CD4-positive, alpha-beta T cell treated with Interleukin-10 for 1 hour (primary cell): Measurements from ENCODE around the gene TTC9.

ENCODE experiments used
- DNase-seq: peaks from one replicate; pipeline ENCODE4 v3.0.0-alpha.2; 2020

The TTC9 gene

DNA sequence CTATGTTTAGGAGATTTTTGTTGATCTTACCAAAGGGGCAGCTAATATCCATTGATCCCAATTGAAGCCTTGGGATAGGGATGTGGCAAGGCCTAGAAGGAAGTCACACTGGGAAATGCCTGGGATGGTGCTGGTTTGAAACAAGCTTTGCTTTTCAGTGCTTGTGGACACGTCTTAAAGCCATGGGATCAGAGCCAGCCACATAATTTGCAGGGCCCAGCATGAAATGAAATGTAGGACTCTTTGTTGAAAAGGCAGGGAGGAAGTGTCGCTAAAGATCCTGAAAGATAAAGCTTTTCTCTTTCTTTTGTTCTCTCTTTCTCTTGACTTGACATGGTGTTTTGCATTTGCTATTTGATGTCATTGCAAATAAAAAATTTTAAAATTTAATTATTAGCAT lies 5.0 kb downstream of the TTC9 start:
- no peak for DNase-seq

DNA sequence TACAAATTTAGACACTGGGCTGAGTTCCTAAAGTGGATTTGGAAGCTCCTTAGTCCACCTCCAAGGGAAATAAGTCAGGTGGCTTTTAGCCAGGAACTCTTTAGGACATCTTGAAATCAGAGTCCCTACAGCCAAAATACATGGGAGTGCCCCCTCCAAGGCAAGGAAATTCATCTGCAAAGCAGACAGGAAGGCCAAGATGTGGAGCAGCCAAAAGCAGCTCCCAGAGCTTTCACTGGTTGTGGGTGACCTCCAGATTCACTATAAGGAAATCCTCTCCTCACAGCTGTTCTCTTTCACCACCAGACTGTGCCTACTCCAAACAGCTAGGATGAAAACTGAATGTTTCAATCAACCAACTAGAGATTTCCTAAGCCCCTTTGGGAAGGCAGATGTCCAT lies 6.6 kb downstream of the TTC9 start:
- no peak for DNase-seq

DNA sequence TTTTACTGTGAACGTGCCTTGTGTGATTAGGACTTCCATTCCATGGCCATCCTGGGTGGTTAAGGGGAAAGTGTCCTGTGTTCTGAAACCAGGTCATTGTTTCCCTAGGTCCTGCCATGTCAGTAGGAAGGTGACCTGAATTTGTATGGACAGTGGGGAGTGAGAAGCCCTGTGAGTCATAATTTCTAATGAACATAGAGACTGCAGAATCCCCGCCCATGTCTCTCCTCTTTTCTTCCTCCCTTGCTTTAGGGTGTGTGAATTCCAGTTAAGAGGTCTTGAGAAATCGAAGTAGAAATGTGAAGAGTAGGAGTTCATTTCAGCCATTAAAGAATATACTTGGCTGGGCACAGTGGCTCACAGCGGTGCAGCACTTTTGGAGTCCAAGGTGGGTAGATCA lies 8.1 kb downstream of the TTC9 start:
- no peak for DNase-seq

DNA sequence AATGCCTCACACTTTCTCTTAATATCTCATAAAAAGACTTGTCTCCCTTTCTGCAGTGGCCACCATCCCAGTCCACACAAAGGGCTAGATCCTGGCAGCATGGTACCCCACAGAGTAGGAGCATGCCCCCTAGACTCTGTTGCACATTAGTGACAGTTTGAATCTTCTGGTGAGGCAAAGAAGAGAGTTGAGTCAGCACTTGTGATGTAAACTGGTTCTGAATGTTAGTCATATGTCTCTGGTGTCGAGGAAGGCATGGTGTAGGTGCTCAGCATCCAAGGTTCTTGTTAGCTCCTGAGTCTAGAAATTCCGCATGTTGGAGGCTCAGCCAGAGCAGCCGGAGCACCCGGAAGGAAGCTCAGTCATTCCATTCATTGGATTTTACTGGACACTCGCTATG lies 9.8 kb downstream of the TTC9 start:
- no peak for DNase-seq

DNA sequence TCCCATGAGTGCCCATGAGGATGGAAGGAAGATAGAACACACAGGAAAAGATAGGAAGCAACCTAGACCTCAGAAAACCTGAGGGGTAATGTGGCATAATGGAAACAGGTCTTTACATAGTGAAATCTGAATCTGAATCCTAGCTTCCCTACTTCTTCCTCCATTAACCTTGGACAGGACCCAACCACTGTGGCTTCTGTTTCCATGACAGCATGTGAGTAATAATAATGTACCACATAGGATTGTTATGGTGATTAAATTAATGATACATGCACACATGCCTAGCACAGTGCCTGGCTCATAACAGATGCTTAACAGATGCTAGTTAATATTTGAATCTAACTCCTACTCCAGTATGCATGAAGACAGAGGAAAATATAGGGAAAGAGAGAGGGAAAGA lies 11.2 kb downstream of the TTC9 start:
- DNase-seq, result no peak

DNA sequence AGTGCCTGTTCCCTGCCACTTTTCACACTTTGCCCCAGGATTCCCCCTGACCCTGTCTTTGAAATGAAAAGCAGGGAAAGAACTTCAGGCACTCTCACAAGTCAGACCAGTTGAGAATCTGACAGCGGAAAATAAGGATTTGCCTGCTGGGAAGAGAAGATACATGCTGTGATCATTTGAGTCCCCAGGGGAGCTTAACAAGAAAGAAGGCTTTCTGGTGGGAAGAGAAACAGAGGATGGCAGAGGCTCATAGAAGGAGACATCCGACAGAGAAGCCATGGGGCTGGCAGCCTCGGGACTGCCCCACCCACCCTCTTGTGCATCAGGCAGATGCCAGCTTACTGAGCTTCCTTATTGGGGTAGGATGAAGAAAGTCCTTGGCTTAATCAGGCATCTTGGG lies 11.9 kb downstream of the TTC9 start:
- no peak for DNase-seq

DNA sequence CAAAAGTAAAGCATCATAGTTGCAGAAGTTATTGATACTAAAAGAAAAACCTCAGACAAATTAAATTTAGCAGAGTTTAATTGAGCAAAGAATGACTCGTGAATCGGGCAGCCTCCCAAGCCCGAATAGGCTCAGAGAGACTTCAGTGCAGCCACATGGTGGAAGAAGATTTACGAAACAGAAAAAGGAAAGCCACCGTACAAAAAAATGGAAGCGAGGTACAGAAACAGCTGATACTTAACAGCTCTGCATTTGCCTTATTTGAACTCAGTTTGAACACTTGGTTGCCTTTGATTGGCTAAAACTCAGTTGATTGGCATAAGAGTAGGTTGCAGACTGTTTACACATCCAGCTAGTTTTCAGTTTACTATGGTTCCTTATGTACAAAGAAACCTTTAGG lies 12.9 kb downstream of the TTC9 start:
- DNase-seq, result peak; percentile 49

DNA sequence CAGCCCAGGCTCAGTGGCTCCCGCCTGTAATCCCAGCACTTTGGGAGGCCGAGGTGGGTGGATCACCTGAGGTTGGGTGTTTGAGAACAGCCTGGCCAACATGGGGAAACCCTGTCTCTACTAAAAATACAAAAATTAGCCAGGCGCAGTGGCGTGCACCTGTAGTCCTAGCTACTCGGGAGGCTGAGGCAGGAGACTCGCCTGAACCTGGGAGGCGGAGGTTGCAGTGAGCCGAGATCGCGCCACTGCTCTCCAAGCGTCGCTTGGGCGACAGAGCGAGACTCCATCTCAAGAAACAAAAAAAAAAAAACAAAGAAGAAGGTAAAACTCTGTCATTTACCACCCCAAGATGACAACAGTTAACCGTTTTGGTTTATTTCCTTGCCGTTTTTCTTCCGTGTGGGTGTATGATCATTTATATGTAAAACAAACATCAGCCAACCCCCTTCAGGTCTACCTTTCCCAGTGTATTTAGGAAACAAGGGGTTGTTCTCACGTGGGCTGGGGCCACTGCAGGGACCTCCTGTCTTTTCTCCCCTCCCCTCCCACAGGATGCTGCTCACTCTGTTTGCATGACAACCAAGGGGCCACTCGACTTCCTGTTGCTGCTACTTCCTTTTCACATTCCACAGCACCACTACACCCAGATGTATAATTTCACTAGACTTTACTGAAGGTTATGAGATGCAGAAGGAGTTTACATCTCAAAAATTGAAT lies 13.6 kb downstream of the TTC9 start:
- DNase-seq, result peak; percentile 85

DNA sequence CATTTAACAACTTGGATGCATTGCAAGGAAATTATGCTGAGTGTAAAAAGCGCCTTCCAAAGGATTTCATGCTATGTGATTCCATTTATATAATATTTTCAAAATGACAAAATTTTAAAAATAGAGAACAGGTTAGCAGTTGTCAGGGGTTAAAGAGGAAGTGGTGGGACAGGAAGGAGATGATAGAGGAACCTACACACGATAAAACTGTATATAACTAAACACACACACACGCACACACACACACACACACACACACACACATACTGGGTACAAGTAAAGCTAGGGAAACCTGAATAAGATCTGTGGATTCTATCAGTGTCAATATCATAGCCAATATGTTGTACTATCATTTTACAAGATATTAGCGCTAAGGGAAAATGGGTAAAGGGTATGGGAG lies 17.2 kb downstream of the TTC9 start:
- peak; percentile 53 for DNase-seq

DNA sequence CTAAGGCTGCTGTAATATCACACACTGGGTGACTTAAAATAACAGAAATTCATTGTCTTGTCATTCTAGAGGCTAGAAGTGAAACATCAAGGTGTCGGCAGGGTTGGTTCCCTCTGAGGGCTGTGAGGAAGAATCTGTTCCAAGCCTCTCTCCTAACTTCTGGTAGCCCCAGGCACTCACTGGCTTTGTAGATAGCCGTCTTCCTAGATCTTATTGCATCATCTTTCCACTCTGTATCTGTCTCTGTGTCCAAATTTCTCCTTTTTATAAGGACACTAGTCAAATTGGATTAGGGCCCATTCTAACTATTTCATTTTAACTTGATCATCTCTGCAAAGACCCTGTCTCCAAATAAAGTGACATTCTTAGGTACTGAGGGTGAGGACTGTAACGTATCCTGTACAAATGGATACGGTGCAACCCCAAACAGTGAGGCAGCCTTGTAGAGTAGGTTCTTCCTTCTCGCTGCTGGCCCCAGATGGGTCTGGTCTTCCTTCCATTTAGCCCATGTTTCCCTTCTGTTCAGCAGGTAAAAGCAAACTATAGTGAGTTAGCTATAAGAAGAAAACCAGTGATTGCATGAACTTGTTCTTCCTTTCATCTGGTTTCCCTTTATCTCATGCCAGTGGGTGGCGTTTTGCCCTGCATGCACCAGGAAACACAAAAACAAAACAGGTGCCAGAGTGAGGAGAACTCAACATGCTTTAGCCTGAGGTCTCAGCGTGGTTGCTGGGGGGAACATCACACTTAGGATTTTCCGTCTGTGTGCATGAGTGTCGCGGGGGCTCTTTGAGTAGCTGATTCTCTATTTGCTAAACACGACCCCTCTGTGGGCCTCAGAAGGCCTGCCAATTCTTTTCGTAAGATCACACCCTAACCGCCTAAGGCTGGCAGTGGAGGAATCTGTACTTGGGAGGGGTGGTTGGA lies 19.5 kb downstream of the TTC9 start:
- peak; percentile 71 for DNase-seq

DNA sequence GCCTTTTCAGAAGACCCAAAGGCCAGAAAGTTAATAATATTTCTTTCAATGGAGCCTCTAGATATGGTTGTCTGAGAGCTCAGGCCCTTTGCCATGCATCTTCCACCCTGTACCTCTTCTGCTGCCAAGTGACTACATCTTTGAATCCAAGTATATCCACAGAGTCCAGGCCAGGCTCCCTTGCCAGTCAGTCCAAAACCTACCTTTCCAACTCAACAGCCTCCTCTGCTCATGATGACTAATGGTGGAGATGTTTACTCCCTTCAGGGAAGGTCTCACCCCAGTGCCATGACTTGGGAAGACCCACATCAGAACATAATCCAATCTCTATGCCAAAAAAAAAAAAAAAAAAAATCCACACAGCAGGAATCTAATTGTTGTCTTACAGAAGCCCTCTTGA lies 20.4 kb downstream of the TTC9 start:
- no peak for DNase-seq

DNA sequence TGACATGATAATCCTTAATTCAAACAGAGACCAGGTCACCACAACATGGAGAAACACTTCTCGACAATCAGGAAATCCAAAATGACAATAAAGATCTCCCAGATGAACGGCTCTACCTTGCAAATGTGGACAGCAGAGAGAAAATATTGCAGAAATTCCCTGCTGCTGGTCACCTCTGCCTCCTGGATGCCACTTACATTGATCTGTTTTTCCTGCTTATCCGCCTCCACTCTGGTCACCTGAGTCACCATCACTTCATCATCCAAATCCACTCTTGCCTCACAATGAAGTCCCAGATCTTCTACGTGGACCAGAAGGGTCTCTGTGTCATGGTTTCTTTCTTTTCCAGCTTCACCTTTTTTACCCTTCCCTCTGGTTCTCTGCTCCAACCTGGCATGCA lies 21.1 kb downstream of the TTC9 start:
- DNase-seq, result no peak

DNA sequence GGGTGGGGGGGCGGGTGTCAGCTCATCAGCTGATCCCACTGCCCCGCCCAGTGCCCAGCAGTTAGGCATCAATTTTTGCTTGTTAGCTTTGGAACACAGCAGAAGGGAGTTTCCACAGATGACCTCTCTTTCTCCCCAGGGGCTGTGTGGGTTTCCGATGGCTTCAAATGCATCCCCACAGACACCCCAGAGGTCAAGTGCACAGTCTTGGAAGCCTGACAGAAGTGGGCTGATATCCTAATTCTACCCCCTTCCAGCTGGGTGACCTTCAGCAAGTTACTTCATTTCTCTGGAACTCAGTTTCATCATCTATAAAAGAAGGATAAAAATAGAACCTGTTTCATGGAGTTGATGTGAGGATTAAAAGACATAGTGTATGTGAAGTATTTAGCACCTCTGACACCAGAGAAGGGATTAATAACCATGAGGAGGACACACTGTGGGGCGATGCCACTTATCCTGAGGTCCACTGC lies 22.0 kb downstream of the TTC9 start:
- DNase-seq, result no peak

DNA sequence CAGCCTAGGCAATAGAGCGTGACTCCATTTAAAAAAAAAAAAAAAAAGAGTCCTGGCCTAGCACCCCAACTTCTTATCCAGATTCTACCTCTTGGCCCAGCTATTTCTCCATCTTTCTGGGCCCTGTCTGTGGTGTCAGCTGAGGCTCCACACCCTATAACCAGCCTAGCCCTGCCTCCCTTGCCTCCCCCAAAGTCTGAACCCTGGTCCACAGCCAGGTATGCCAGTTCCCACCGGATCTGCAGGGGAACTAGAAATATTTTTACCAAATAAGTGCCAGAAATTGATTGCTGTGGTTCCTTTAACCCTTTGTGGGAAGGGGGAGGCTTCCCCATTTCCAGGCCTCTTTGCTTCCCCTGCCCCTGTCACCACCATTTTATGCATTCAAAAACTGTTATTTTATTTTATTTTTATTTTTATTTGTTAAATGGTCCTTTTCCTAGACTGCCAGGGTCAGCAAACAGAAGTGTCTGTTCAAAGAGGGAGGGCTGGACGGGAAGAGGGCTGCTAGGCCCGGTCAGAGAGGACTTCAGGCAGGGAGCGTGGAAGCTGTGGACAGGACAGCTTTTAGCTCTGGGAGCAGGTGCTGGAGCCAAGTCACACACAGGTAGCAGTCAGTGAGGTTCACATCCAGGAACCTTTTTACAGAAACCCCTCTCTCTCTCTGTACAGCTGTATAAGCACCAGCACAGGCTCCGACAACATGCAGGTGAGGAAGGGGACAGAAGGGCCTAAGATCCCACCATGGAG lies 23.2 kb downstream of the TTC9 start:
- no peak for DNase-seq

DNA sequence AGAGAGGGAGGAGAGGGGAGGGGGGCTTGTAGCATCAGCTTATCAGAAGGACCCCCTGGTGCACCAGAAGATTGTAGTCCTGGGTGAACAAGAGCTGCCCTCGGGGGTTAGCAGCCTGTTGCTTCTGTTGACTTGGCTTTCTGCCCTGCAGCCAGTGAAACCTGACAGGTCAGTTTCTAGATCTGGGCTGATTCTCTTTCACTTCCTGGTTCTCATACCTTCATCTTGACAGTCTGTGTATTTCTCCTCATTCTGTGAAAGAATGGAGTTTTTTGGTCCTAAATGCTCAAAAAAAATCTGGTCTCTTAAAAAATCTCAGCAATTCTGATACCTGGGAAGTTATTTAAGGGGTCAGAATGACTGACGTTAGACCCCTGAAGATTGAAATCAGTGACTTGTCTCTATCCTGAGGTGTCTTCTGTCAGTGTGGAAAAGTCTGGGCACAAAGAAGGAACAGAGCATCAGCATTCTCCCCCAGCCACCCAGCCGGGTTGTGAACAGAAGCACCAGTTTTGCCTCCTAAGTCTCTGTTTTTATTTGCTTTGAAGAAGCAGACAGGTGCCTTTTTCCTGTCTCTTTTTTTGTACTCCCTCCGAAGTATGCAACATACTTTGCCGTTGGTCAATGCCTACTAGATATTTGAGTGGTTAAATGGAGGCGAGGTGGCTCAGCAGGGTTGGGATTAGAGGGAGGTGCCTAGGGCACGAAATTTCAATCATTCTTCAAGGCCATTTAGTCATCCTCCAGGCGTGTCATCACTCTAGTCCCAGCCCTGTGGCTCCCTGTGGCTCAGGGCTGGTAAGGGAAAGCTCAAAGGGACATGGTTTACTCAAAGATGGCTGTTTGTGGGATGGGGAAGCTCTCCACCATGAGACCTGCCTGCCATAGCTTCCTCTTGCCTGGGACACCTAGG lies 24.0 kb downstream of the TTC9 start:
- no peak for DNase-seq

DNA sequence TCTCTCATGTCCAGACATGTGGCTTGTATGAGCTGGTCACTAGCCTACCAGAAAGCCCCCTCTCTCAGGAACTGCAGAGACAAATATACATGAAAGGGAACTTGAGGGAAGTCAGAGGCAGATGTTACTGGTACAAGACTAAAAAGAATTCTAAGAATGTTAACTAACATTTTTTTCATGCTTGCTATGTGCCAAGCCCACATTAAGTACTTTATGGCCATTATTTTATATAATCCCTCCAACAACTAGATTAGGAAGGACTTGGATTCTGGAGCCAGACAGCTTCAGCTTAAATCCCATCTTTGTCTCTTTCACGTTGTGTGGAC lies 24.6 kb downstream of the TTC9 start:
- DNase-seq, result no peak

DNA sequence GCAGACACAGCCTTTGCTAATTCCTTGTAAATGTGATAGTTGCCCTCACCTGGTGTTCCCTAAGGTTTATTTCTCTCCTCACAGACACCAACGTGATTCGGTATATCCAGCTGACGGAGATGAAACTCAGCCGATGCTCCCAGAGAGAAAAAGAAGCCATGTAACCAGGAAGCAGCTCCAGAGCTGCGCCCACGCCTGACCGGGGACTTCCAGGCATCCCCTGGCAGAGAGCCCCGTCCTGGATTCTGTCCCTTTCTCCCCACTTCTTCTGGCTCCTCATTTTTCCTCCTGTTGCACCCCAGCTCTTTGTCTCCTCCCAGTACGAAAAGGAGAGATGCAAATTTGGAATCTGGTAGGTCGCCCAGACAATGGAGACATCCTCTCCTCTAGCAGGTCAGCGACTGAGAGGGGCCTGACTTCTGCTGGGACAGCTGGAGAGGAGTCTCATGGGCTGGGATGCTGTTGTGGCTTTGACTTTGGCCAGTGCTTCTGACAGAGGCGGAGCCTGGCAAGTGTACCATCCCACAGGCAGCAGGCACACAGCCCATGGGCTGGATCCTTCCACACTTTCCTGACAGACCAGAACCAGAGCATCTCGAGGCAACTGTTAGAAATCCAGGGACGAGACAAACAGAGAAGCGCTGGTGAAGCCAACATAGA lies 29.4 kb downstream of the TTC9 start:
- DNase-seq, result no peak

DNA sequence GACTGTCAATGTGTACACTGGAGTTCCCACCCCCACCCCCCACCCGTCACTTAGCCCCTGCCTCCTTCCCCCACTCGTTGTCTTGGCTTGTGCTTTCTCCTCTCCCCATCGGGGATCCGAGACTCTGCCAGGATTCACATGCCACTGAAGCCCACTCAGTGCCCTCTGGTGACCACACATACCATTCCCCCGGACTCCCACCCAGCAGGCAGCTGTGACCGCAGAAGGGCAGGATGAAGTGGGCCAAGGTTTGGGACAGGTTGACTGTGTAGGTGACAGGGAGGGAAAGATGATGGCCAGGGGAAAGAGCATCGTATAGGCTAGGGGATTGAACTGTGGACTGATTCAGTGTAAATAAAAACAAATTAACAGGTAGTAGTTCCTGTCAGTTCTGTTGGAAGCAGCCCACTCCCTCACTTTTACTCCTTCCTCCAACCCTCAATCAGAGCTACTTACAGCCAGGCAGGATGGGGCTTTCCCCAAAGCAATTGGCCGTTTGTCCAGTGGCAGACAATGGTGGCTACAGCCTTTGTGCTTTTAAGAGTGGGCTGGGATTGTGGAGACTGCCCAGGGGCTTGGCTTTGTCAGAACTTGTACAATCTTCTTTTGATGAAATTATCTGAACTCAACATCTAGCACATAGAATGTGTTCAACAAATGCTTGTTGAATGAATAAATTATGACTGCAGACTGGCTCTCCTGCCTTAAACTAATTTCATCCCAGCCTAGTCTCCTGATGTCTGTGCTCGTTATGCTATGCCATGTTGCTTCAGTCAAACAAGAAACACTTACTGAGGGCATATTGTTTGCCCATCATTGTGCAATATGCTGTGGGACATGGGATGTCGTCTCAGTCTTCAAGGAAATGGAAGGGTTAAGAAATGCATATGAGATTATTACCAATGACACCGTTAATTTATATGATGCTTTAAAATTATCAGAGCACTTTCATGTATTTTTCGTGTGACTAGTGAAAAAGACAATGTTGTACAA lies 30.2 kb downstream of the TTC9 start:
- DNase-seq, result no peak

DNA sequence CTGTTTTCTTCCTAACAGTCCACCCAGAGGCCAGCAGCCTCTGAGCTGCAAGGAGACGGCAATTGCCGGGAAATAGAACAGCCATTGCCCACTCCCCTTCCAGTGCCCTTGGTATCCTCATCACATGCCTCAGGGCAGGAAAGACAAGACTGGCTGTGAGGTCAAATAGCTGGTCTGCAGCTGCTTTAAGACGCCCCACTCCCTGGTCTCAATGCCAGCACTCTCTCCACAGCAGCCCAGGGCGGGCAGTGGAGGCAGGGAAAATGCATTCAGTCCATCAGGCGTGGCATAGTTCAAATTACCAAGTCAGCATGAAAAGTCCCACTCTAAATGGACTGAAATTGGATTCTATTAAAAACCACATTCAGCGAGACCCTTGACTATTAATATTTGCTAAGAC lies 35.6 kb downstream of the TTC9 start:
- DNase-seq, result no peak

DNA sequence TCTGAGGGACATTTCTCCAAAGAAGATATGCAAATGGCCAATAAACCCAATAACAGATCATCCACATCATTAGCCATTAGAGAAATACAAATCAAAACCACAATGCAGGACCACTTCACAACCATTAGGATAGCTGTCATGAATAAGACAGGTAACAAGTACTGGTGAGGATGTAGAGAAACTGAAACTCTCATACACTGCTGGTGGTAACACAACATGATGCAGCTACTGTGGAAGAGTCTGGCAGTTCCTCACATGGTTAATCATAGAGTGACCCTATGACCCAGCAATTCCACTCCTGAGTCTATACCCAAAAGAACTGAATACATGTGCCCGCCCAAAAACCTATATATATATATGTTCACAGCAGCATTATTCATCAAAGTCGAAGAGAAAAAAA lies 39.0 kb downstream of the TTC9 start:
- no peak for DNase-seq

DNA sequence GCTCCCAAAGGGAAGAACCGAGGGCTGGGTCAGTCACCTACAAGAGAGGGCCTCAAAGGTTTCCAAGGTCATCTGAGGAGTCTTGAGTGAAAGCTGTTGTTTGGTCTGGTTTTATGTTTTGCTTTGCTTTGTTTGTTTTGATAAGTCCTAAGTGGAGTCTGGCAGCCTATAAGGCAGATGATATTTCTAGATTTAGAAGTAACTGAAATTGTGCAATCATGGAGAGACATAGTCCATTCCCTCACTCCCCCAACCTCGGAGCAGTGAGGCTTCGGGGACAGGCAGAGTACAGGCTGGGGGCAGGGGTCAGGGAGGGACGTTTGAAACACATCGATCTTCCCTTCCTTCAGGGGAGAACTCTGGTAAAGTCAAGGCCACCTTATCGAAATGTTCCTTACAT lies 42.3 kb downstream of the TTC9 start:
- no peak for DNase-seq
